GM19438 (cell line): ENCODE measurements around the gene KIF23.
"Not testable (repeated sequence)": the region's sequence is repeated elsewhere in the genome, so short reads cannot be mapped to it uniquely, and the experiment has no call there.

Experiments
- ATAC-seq: cut with Tn5 transposase; IDR thresholded peaks from one replicate; pipeline ENCODE4 v1.9.1; 2021; ENCODE audit warnings: low read depth; ENCODE audit not compliant: unreplicated experiment

The KIF23 gene

GRCh38 chr15:69413822-69414700, at the start of gene KIF23:
KIF23 (plus strand) TSS chr15:69414349; CDS start chr15:69414466, 117 bp downstream.
- ATAC-seq, result peak; percentile 87

GRCh38 chr15:69367236-69367635, 46.9 kb upstream of the KIF23 start:
- no peak for ATAC-seq

- ATAC-seq, result no peak
These were observed 44.5 kb upstream of the KIF23 start for GRCh38 chr15:69369631-69370030.

GRCh38 chr15:69373406-69373805, 40.7 kb upstream of the KIF23 start:
- no peak for ATAC-seq

GRCh38 chr15:69375151-69375790, 38.9 kb upstream of the KIF23 start:
- no peak for ATAC-seq

GRCh38 chr15:69377216-69377970, 36.8 kb upstream of the KIF23 start:
- ATAC-seq, result no peak

GRCh38 chr15:69380100-69380725, 33.9 kb upstream of the KIF23 start:
- no peak for ATAC-seq

- no peak for ATAC-seq
These were observed 33.4 kb upstream of the KIF23 start for GRCh38 chr15:69380726-69381105.

GRCh38 chr15:69382176-69382575, 32.0 kb upstream of the KIF23 start:
- not testable (repeated sequence) for ATAC-seq

GRCh38 chr15:69384066-69384465, 30.1 kb upstream of the KIF23 start:
- ATAC-seq, result not testable (repeated sequence)

GRCh38 chr15:69384626-69385598, 29.2 kb upstream of the KIF23 start:
- no peak for ATAC-seq

- no peak for ATAC-seq
These were observed 28.3 kb upstream of the KIF23 start for GRCh38 chr15:69385831-69386230.

- ATAC-seq, result no peak
These were observed 27.9 kb upstream of the KIF23 start for GRCh38 chr15:69386284-69386683.

- ATAC-seq, result no peak
These were observed 25.9 kb upstream of the KIF23 start for GRCh38 chr15:69388260-69388705.

GRCh38 chr15:69389426-69389825, 24.7 kb upstream of the KIF23 start:
- no peak for ATAC-seq

GRCh38 chr15:69390575-69390974, 23.6 kb upstream of the KIF23 start:
- no peak for ATAC-seq

GRCh38 chr15:69391046-69391757, 22.9 kb upstream of the KIF23 start:
- ATAC-seq, result no peak

- no peak for ATAC-seq
These were observed 21.8 kb upstream of the KIF23 start for GRCh38 chr15:69392352-69392751.
